RPMI7951 (cell line): ENCODE measurements around the gene CNTNAP2. TPM values are rescaled to one million over a fixed set of nuclear protein-coding genes. Genes with fewer than 3 reads are reported as not detected.
A peak's percentile ranks its signal among the peaks of the same experiment; 100 is the strongest.
"Not testable (repeated sequence)": the region's sequence is repeated elsewhere in the genome, so short reads cannot be mapped to it uniquely, and the experiment has no call there.

ENCODE experiments used
- DNase-seq: peaks from one replicate; pipeline ENCODE4 v3.0.0-alpha.2; 2012; ENCODE audit warnings: low read depth
- total RNA-seq: library from RNA; depleted of rRNA; stranded (reverse); fragments of >200 nt; shearing (Covaris generic); gene quantifications from 2 replicates; pipeline ENCODE4 v1.2.3, GENCODE V29; 2014

The CNTNAP2 gene
- total RNA-seq, 1 experiment from 2014 or later: not detected

DNA sequence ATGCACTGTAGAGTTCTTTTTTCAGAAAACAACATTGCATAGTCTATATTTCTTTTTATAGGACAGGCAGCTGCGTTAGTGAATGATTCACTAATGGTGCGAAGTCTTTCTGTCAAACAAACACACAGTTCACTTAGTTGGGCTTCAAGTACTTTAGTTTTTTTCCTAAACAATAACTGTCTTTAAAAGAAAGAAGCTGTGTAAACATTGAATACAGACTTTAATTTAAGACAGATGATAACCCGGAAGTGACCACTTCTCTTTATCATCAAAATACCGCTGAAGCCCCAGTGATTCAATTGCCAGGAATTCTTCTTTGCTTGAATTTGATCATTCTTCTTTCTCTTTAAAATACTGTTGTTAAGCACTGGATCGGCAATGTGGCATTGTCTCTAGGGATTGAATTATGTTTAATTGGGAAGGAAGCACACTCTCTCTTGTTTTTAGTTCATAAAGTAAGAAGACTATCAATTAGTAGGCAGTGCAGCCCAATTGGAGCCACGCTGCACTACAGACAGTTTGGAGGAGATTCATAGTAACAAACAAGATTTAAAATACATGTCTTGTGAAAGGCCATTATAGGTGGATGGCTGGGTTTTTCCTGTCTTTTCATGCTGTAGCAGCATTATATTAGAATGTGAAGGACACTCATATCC is 30.4 kb downstream of the CNTNAP2 start:
- peak; percentile 68 for DNase-seq

- no peak for DNase-seq
Observed at GRCh38 chr7:146150153-146150552, 33.6 kb downstream of the CNTNAP2 start.

DNA sequence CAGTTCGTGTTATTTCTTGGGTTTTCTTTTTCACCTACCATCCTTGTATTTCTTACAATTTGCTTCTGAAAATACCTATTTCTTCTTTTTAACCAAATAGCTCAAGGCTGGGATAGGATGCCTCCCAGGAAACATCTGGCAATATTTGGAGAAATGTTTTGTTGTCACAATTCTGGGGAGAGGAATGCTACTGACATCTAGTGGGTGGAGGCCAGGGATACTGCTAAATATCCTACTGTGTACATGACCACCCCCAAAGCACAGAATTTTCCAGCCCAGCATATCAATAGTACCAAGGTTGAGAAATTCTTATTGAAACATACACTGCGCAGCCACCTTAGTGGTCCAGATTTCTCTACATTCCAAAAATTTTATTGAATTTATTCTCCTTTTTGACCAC is 55.5 kb downstream of the CNTNAP2 start:
- DNase-seq: no peak

DNA sequence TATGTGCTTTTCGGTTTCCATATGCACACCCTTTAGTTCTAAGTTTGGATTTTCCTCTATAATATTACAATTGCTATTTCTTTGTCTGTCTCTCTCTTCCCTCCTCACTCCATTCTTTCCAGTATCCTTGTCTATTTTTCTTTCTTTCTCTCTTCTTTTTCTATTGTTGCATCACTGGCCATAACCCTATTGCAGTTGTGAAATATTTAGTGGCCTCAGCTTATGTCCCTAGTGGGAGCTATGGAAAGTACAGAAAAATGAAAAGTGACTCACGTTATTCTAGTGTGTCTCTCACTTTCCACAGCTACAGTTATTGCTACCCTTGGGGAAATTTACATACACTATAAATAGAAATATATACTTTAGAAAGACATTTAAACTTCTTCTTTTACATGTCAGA is 59.1 kb downstream of the CNTNAP2 start:
- DNase-seq: no peak

DNA sequence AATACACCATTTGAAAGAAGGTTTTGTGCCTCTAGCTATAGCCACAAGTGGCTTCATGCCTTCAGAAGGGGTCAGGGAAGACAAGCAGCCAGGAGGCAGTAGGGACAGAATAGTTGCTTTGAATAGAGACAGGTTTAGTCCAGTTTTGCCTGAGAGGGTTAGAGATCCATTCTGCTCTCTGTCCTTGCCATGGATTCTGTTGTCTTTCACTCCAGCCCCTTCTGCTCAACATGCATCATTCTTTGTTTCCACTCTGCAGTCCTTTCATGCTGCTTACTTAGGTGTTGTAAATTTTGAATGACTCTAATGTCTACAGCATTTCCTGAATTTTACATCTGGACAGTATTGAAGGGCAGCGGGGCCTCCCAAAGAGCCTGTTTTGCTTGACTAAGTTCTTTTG is 60.3 kb downstream of the CNTNAP2 start:
- no peak for DNase-seq

GRCh38 chr7:146177301-146177700 is 60.7 kb downstream of the CNTNAP2 start:
- DNase-seq: no peak

DNA sequence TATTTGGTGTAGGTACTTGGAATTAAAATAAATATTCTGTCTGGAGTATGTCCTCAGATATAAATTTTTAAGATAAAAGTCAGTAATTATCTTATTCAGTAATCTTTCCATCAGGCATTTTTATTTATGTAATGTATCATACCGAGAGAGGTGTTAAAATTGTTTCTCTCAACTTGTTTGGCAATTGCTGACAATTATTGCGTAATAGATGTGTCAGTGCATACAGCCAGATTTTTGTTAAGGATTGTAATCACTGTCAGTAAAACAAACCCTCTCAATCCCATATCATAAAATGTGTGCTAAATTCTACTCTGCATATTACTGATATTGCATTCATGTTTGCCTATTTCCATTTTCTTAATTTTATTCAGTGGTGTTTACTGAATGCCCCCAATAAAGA is 69.2 kb downstream of the CNTNAP2 start:
- DNase-seq: no peak

- DNase-seq: not testable (repeated sequence)
Observed at GRCh38 chr7:146191428-146191827, 74.8 kb downstream of the CNTNAP2 start.

DNA sequence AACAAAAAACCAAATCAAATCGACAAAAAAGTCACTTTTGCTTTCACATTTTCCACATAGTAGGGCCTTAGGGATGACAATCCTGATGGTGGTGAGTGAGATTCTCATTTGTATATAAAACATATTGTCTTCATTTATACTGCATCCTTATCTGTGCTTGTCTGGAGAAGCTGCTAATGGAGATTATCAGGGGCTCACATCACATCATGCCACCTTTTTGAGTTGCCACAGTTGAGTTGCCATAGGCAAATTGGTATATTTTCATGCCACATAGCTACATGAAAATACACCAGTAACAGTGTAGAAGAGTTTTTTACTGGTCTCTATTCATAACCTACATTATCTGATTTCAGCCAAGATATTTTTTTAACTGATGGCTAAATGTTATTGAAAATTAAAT is 85.3 kb downstream of the CNTNAP2 start:
- no peak for DNase-seq

- no peak for DNase-seq
Observed at GRCh38 chr7:146206270-146206669, 89.7 kb downstream of the CNTNAP2 start.

GRCh38 chr7:146208492-146208891 is 91.9 kb downstream of the CNTNAP2 start:
- DNase-seq: no peak

- DNase-seq: no peak
Observed at GRCh38 chr7:146214842-146215241, 98.2 kb downstream of the CNTNAP2 start.

DNA sequence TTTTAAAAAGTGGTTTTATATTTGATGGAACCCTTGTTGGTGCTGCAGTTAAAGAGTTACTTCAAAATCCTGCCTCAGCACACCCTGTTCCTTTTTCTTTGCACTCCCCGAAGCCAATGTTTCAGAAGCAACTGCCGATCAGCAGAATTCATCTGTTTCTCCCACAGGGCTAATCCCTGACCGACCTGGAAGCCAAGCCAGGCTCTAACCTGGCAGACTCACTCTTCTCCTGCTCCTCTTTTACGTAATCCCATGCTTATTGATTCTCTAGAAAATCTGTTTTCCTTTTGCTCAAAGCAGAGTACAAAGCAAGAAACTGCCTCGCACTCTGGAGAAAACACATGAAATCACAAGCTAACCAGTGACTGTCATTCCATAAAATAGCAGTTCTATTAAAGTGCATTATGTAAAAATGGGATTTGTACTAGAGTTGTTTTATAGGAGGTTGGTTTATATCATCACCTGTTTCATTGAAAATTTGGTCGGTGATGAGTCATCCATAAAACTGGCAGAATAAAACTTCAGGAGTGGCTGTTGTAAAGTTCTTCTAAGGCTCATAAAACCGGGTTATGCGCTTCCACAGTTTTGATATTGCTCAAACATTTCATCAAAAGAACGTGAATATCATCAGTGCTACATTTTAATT is 99.9 kb downstream of the CNTNAP2 start:
- no peak for DNase-seq

- no peak for DNase-seq
Observed at GRCh38 chr7:146223851-146224250, 107.2 kb downstream of the CNTNAP2 start.

DNA sequence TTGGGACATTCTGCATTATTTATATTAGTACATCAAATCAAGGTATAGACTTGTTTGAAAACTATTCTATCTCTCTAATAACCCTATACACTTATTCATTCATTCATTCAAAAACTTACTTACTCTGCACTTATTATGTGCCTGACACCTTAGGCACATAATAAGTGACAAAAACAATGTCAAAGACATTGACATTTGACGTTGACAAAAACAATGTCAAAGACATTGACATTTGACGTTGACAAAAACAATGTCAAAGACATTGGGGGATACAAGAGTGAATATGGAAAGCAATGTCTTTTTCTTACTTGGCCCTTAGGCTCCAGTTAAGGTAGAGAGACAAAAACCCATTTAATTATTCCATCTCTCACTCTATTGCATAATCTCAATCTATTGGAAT is 116.0 kb downstream of the CNTNAP2 start:
- DNase-seq: no peak

DNA sequence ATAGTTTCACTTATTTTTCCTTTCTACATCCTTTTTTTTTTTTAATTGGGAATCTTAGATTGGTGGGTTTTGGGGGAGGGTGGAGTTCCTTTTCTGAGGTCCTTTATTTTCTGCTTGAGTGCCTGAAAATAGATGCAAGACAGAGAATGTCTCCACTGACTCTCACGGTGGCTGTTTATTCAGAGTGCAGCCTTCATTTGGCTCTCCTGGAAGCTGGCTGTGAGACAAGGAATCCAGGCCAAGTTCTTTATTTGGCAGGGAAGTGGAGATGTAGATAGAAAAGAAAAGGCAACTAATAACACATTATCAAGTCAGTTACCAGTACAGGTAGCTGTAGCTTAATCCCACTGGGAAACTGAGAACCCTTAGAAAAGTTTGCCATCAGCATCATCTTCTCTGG is 118.6 kb downstream of the CNTNAP2 start:
- DNase-seq: no peak

GRCh38 chr7:146242661-146243060 is 126.1 kb downstream of the CNTNAP2 start:
- DNase-seq: no peak

GRCh38 chr7:146247991-146248390 is 131.4 kb downstream of the CNTNAP2 start:
- not testable (repeated sequence) for DNase-seq

GRCh38 chr7:146248744-146249143 is 132.1 kb downstream of the CNTNAP2 start:
- not testable (repeated sequence) for DNase-seq

GRCh38 chr7:146249272-146249671 is 132.7 kb downstream of the CNTNAP2 start:
- DNase-seq: no peak

GRCh38 chr7:146255609-146256008 is 139.0 kb downstream of the CNTNAP2 start:
- DNase-seq: no peak

GRCh38 chr7:146262527-146262926 is 145.9 kb downstream of the CNTNAP2 start:
- no peak for DNase-seq

DNA sequence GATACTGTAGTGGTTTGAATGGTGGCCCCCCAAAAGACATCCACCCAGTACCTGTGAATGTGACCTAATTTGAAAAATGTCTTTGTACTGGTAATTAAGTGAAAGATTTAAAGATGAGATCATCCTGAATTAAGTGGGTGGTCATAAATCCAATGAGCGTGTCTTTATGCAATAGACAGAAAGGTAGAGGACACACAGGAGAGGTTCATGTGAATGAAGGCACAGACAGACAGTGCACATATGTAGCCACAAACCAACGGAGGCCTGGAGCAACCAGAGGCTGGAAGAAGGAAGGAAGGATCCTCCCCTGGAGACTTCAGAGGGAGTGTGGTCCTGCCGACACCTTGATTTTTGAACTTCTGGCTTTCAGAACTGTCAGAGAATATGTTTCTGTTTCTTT is 160.3 kb downstream of the CNTNAP2 start:
- no peak for DNase-seq

DNA sequence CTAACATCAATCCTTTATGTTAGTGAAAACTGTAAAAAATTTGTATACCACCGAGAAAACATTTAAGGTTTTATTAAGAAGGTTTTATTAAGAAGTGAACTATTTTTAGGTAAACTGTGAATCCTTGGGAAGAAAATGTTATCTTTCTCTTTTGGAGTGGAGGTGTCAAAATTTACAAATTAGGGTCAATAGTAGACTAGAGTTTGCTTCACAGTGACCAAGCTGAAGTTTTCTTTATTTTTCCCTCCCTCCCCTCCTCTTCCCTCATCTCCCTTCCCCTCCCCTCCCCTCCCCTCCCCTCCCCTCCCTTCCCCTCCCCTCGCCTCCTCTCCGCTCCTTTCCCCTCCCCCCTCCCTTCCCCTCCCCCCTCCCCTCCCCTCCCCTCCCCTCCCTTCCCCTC is 168.8 kb downstream of the CNTNAP2 start:
- no peak for DNase-seq
